Measurements from ENCODE around the gene NBAS. TPM values are rescaled to one million over a fixed set of nuclear protein-coding genes. Genes with fewer than 3 reads are reported as not detected.

NBAS gene
- total and polyA plus RNA-seq, 2 donors (not counting 1 experiment from before 2014, with no cell fraction given), result 27.0 to 124 TPM

- Histone ChIP-seq H3K27me3 (ENCODE audit: control insufficient read depth, insufficient read depth, low read length) (no peaks in the 10 kb centered on the region), H3K36me3 (ENCODE audit: control insufficient read depth, insufficient read depth, low read length) (no peaks in the 10 kb centered on the region), H3K9ac (ENCODE audit: insufficient read depth, low read length) (no peak overlapping the region), H3K79me2 (ENCODE audit: control insufficient read depth, insufficient read depth, low read length) (no peaks in the 10 kb centered on the region), H3K4me2 (ENCODE audit: extremely low read depth, insufficient read depth, low read length) (no peak overlapping the region), H2AFZ (ENCODE audit: low read length) (no peak overlapping the region), H4K20me1 (ENCODE audit: control insufficient read depth, extremely low read depth, insufficient read depth, low read length) (no peaks in the 10 kb centered on the region), H3K27ac (ENCODE audit: insufficient read depth, low read length) (no peak overlapping the region), H3K4me1 (ENCODE audit: control insufficient read depth, extremely low read depth, insufficient read depth, low read length) (no peaks in the 10 kb centered on the region), H3K9me3 (ENCODE audit: control insufficient read depth, insufficient read depth, low read depth, low read length) (no peaks in the 10 kb centered on the region), H3K4me3 (replicated peaks in 1 of 4; ENCODE audit: control extremely low read depth in 1 of 4, insufficient read depth in 1 of 4, low read depth in 3 of 4, low read length in 4 of 4) (no peak overlapping the region)
- TF ChIP-seq EZH2 (IDR thresholded peaks at IDR 0.05; ENCODE audit: low read length, missing control alignments) (no peak), CTCF (conservative IDR thresholded peaks at IDR 0.05 in 1 of 2, IDR thresholded peaks at IDR 0.05 in 1 of 2; ENCODE audit: low read depth in 1 of 2, low read length in 2 of 2) (no peak)
- peak; percentile 15 to 41 for DNase-seq (ENCODE audit: low read depth in 2 of 2)
These were observed 438.2 kb downstream of the NBAS start for GRCh38 chr2:15122915-15123314.

GRCh38 chr2:15120631-15121030 is 440.5 kb downstream of the NBAS start:
- Histone ChIP-seq H3K79me2 (ENCODE audit: control insufficient read depth, insufficient read depth, low read length) (no peaks in the 10 kb centered on the region), H3K4me3 (replicated peaks in 1 of 4; ENCODE audit: control extremely low read depth in 1 of 4, insufficient read depth in 1 of 4, low read depth in 3 of 4, low read length in 4 of 4) (no peak overlapping the region), H3K9ac (ENCODE audit: insufficient read depth, low read length) (no peak overlapping the region), H3K9me3 (ENCODE audit: control insufficient read depth, insufficient read depth, low read depth, low read length) (no peaks in the 10 kb centered on the region), H2AFZ (ENCODE audit: low read length) (no peak overlapping the region), H3K27ac (ENCODE audit: insufficient read depth, low read length) (no peak overlapping the region), H3K4me2 (ENCODE audit: extremely low read depth, insufficient read depth, low read length) (no peak overlapping the region), H4K20me1 (ENCODE audit: control insufficient read depth, extremely low read depth, insufficient read depth, low read length) (no peaks in the 10 kb centered on the region), H3K4me1 (ENCODE audit: control insufficient read depth, extremely low read depth, insufficient read depth, low read length) (no peaks in the 10 kb centered on the region), H3K27me3 (ENCODE audit: control insufficient read depth, insufficient read depth, low read length) (no peaks in the 10 kb centered on the region), H3K36me3 (ENCODE audit: control insufficient read depth, insufficient read depth, low read length) (no peaks in the 10 kb centered on the region)
- TF ChIP-seq CTCF (conservative IDR thresholded peaks at IDR 0.05 in 1 of 2, IDR thresholded peaks at IDR 0.05 in 1 of 2; ENCODE audit: low read depth in 1 of 2, low read length in 2 of 2) (no peak), EZH2 (IDR thresholded peaks at IDR 0.05; ENCODE audit: low read length, missing control alignments) (no peak)
- DNase-seq (ENCODE audit: low read depth in 2 of 2), result no peak

- H3K4me2 ChIP-seq (ENCODE audit: extremely low read depth, insufficient read depth, low read length), result no peak overlapping the region
- DNase-seq (ENCODE audit: low read depth in 2 of 2), result no peak
- H2AFZ ChIP-seq (ENCODE audit: low read length), result no peak overlapping the region
- no peak overlapping the region for H3K9ac ChIP-seq (ENCODE audit: insufficient read depth, low read length)
- no peaks in the 10 kb centered on the region for H3K4me1 ChIP-seq (ENCODE audit: control insufficient read depth, extremely low read depth, insufficient read depth, low read length)
- H3K27ac ChIP-seq (ENCODE audit: insufficient read depth, low read length), result no peak overlapping the region
- H3K36me3 ChIP-seq (ENCODE audit: control insufficient read depth, insufficient read depth, low read length), result no peaks in the 10 kb centered on the region
- no peaks in the 10 kb centered on the region for H3K79me2 ChIP-seq (ENCODE audit: control insufficient read depth, insufficient read depth, low read length)
- H3K9me3 ChIP-seq (ENCODE audit: control insufficient read depth, insufficient read depth, low read depth, low read length), result no peaks in the 10 kb centered on the region
- no peaks in the 10 kb centered on the region for H3K27me3 ChIP-seq (ENCODE audit: control insufficient read depth, insufficient read depth, low read length)
- no peaks in the 10 kb centered on the region for H4K20me1 ChIP-seq (ENCODE audit: control insufficient read depth, extremely low read depth, insufficient read depth, low read length)
- no peak overlapping the region for H3K4me3 ChIP-seq (replicated peaks in 1 of 4; ENCODE audit: control extremely low read depth in 1 of 4, insufficient read depth in 1 of 4, low read depth in 3 of 4, low read length in 4 of 4)
- TF ChIP-seq EZH2 (IDR thresholded peaks at IDR 0.05; ENCODE audit: low read length, missing control alignments) (no peak), CTCF (conservative IDR thresholded peaks at IDR 0.05 in 1 of 2, IDR thresholded peaks at IDR 0.05 in 1 of 2; ENCODE audit: low read depth in 1 of 2, low read length in 2 of 2) (no peak)
These were observed 441.4 kb downstream of the NBAS start for GRCh38 chr2:15119722-15120175.
